Measurements from ENCODE around the gene UBL3.

GRCh38 chr13:29817604-29818378, 32.6 kb downstream of the UBL3 start:
- TF ChIP-seq POLR2A (IDR thresholded peaks at IDR 0.05; ENCODE audit: low read depth, low read length) (no peak), POLR2AphosphoS5 (IDR thresholded peaks at IDR 0.05; ENCODE audit: low read depth, low read length) (no peak)
